Brain microvascular endothelial cell (primary cell): Measurements from ENCODE around the gene DNAJB14.

Experiments used
- DNase-seq: peaks from one replicate; pipeline ENCODE4 v3.0.0-alpha.2; 2020
- H3K27ac ChIP-seq: fragments of 250-450 bp; sonication (Bioruptor Pico); 2 replicates; pipeline ENCODE4 v1.5.1; 2020; ENCODE audit warnings: mild to moderate bottlenecking, moderate library complexity
- H3K27me3 ChIP-seq: fragments of 250-450 bp; sonication (Bioruptor Pico); replicated peaks from 2 replicates; pipeline ENCODE4 v1.5.1; 2020; ENCODE audit warnings: mild to moderate bottlenecking
- H3K36me3 ChIP-seq: fragments of 250-450 bp; sonication (Bioruptor Pico); replicated peaks from 2 replicates; pipeline ENCODE4 v1.5.1; 2020; ENCODE audit warnings: mild to moderate bottlenecking
- H3K4me3 ChIP-seq: 2 replicates; pipeline ENCODE4 v1.5.1; 2011; ENCODE audit warnings: low read depth, mild to moderate bottlenecking, control low read depth, low read length, moderate library complexity
- CTCF ChIP-seq: IDR thresholded peaks from 2 replicates; pipeline ENCODE4 v1.5.1; 2011; ENCODE audit warnings: low read depth, mild to moderate bottlenecking, moderate library complexity, low read length, control low read depth, inconsistent platforms; ENCODE audit errors: missing control alignments
- in situ Hi-C: cut with HindIII; loops from 2 replicates; pipeline ENCODE4 v1.10.0; 2017; ENCODE audit warnings: low sequenced_read_pairs, low pct_ligation_motif_present

The DNAJB14 gene

GRCh38 chr4:99861120-99861905 lies 85.1 kb downstream of the DNAJB14 start:
- H3K27ac ChIP-seq = no peak overlapping the region
- in situ Hi-C loops = no loop called here
- no peak overlapping the region for H3K4me3 ChIP-seq
- DNase-seq = no peak
- TF ChIP-seq CTCF = no peak
- no peaks in the 10 kb centered on the region for H3K36me3 ChIP-seq
- no peaks in the 10 kb centered on the region for H3K27me3 ChIP-seq

GRCh38 chr4:99860521-99860920 lies 85.9 kb downstream of the DNAJB14 start:
- Histone ChIP-seq H3K4me3 (no peak overlapping the region), H3K36me3 (no peaks in the 10 kb centered on the region), H3K27me3 (no peaks in the 10 kb centered on the region), H3K27ac (no peak overlapping the region)
- in situ Hi-C loops = no loop called here
- DNase-seq = no peak
- no peak for TF ChIP-seq CTCF

- H3K4me3 ChIP-seq = no peak overlapping the region
- in situ Hi-C loops = no loop called here
- no peak for TF ChIP-seq CTCF
Observed at GRCh38 chr4:99859618-99860017, 86.8 kb downstream of the DNAJB14 start.

GRCh38 chr4:99857307-99857706 lies 89.1 kb downstream of the DNAJB14 start:
- Histone ChIP-seq H3K27me3 (no peaks in the 10 kb centered on the region), H3K36me3 (no peaks in the 10 kb centered on the region), H3K27ac (no peak overlapping the region), H3K4me3 (no peak overlapping the region)
- no peak for DNase-seq
- no peak for TF ChIP-seq CTCF
- in situ Hi-C loops = no loop called here

More at GRCh38 chr4:99859618-99860017, 86.8 kb downstream of the DNAJB14 start:
- H3K27ac ChIP-seq = no peak overlapping the region
- no peaks in the 10 kb centered on the region for H3K27me3 ChIP-seq
- H3K36me3 ChIP-seq = no peaks in the 10 kb centered on the region
- DNase-seq = no peak

- TF ChIP-seq CTCF = no peak
- H3K4me3 ChIP-seq = no peak overlapping the region
- DNase-seq = peak; percentile 22
- in situ Hi-C loops = no loop called here
- no peak overlapping the region for H3K27ac ChIP-seq
- no peaks in the 10 kb centered on the region for H3K36me3 ChIP-seq
- no peaks in the 10 kb centered on the region for H3K27me3 ChIP-seq
Observed at GRCh38 chr4:99856166-99856565, 90.3 kb downstream of the DNAJB14 start.

- no peak overlapping the region for H3K27ac ChIP-seq
- TF ChIP-seq CTCF = no peak
Observed at GRCh38 chr4:99855678-99856077, 90.7 kb downstream of the DNAJB14 start.

More at GRCh38 chr4:99855678-99856077, 90.7 kb downstream of the DNAJB14 start:
- no peak for DNase-seq
- no peaks in the 10 kb centered on the region for H3K36me3 ChIP-seq
- H3K4me3 ChIP-seq = no peak overlapping the region
- no peaks in the 10 kb centered on the region for H3K27me3 ChIP-seq
- in situ Hi-C loops = no loop called here
